K562 (cell line): ENCODE measurements around the gene PDLIM5. TPM values are rescaled to one million over a fixed set of nuclear protein-coding genes. Genes with fewer than 3 reads are reported as not detected.

Source experiments
- ATAC-seq: fragments of 200-7000 bp; cut with Tn5 transposase; 3 replicates; pipeline ENCODE4 v1.9.1; 2020; ENCODE audit warnings: moderate library complexity
- BruUV-seq: library from RNA; stranded (reverse); fragments of 400-500 nt; replicated peaks from 2 replicates; lab custom pipeline; 2021; lab: Mats Ljungman, UMichigan
- CTCF ChIA-PET: fragments of 300-600 bp; formaldehyde crosslinking; extraction: SDS; loops from one replicate; lab custom pipeline; 2021; ENCODE audit warnings: low intra/inter-chr PET ratio; lab: Yijun Ruan, JAX
- POLR2A ChIA-PET: fragments of 300-600, 350-650 bp; sonication (Branson Sonifier 250); formaldehyde crosslinking; extraction: SDS; loops from one replicate; lab custom pipeline; 2021; ENCODE audit warnings: antibody characterized with exemption, inconsistent platforms; lab: Yijun Ruan, JAX
- DNase-seq, 4 experiments: peaks; one replicate each; pipeline versions ENCODE4 v3.0.0 to v3.0.0-alpha.2; 2011 to 2018; ENCODE audit warnings: low spot score in 3 of 4, mixed read lengths in 3 of 4; ENCODE audit errors: extremely low read depth in 1 of 4
- FAIRE-seq: peaks from 2 replicates; lab custom pipeline; 2011; peaks lifted over from hg19 to GRCh38; lab: Jason Lieb, UNC
- H2AFZ ChIP-seq: 2 replicates; pipeline ENCODE4 v1.6.0; 2011; ENCODE audit warnings: low read depth, low read length, control low read depth, inconsistent platforms
- H3K27ac ChIP-seq: fragments of 200-600 bp; 3 replicates; pipeline ENCODE4 v1.8.0; 2011; ENCODE audit warnings: low read depth, mild to moderate bottlenecking, control low read depth, inconsistent platforms, low read length, moderate library complexity, mixed read lengths; ENCODE audit errors: extremely low read depth
- H3K27me3 ChIP-seq, 2 experiments: fragments of 300-600 bp in 1 of 2; 2 replicates in 1 of 2; 3 replicates in 1 of 2; pipeline versions ENCODE4 v1.6.0 to v1.8.0; 2011; ENCODE audit warnings: inconsistent platforms in 2 of 2, low read length in 2 of 2, mild to moderate bottlenecking in 1 of 2, mixed read lengths in 1 of 2, moderate library complexity in 1 of 2; ENCODE audit not compliant: control insufficient read depth in 2 of 2, insufficient read depth in 2 of 2
- H3K36me3 ChIP-seq: fragments of 300-600 bp; 3 replicates; pipeline ENCODE4 v1.8.0; 2011; ENCODE audit warnings: mild to moderate bottlenecking, low read length, inconsistent platforms; ENCODE audit not compliant: control insufficient read depth, insufficient read depth
- H3K4me1 ChIP-seq, 2 experiments: fragments of 200-600 bp in 1 of 2; replicated peaks in 1 of 2; 2 replicates in 1 of 2; 3 replicates in 1 of 2; pipeline versions ENCODE4 v1.5.1 to v1.8.0; 2011; ENCODE audit warnings: inconsistent platforms in 2 of 2, low read length in 2 of 2, mild to moderate bottlenecking in 1 of 2, mixed read lengths in 1 of 2, moderate library complexity in 1 of 2; ENCODE audit not compliant: control insufficient read depth in 2 of 2, insufficient read depth in 2 of 2
- H3K4me2 ChIP-seq: 2 replicates; pipeline ENCODE4 v1.6.1; 2011; ENCODE audit warnings: low read length, control low read depth, inconsistent platforms, mixed read lengths; ENCODE audit not compliant: insufficient read depth
- H3K4me3 ChIP-seq: fragments of 200-600 bp; sonication (generic), shearing (Covaris generic); 2 replicates; pipeline ENCODE4 v1.5.1; 2016; ENCODE audit warnings: control low read depth, inconsistent platforms
- H3K79me2 ChIP-seq: fragments of 200-600 bp; 3 replicates; pipeline ENCODE4 v1.8.0; 2011; ENCODE audit warnings: low read length, inconsistent platforms; ENCODE audit not compliant: control insufficient read depth, insufficient read depth
- H3K9ac ChIP-seq, 2 experiments: 2 replicates each; pipeline versions ENCODE4 v1.6.0 to v1.6.1; 2011; ENCODE audit warnings: low read depth in 2 of 2, low read length in 2 of 2, control low read depth in 1 of 2, inconsistent platforms in 1 of 2, mild to moderate bottlenecking in 1 of 2, mixed read lengths in 1 of 2; ENCODE audit not compliant: insufficient read depth in 1 of 2
- H3K9me1 ChIP-seq: one replicate; pipeline ENCODE4 v1.6.0; 2011; ENCODE audit warnings: inconsistent platforms, mild to moderate bottlenecking, low read length, moderate library complexity; ENCODE audit not compliant: control insufficient read depth, insufficient read depth
- H3K9me3 ChIP-seq: replicated peaks from 2 replicates; pipeline ENCODE4 v1.5.1; 2011; ENCODE audit warnings: low read depth, low read length, inconsistent platforms; ENCODE audit not compliant: control insufficient read depth, insufficient read depth
- H4K20me1 ChIP-seq: replicated peaks from 2 replicates; pipeline ENCODE4 v1.6.1; 2011; ENCODE audit warnings: low read length, inconsistent platforms, mixed read lengths; ENCODE audit not compliant: control insufficient read depth, insufficient read depth
- FOXJ3 ChIP-seq: sonication (generic); formaldehyde crosslinking; IDR thresholded peaks from 2 replicates; pipeline ENCODE4 v1.4.0; 2020; ENCODE audit warnings: mild to moderate bottlenecking, missing genetic modification reagents
- KAT7 ChIP-seq: sonication (generic); formaldehyde crosslinking; IDR thresholded peaks from 2 replicates; pipeline ENCODE4 v1.8.0; 2022; ENCODE audit warnings: missing genetic modification reagents, mild to moderate bottlenecking, borderline replicate concordance
- MAFG ChIP-seq: fragments of 450-650 bp; conservative IDR thresholded peaks from 2 replicates; pipeline ENCODE4 v1.6.1; 2016; ENCODE audit warnings: missing genetic modification characterization, missing compliant biosample characterization
- MEF2A ChIP-seq: IDR thresholded peaks from 2 replicates; pipeline ENCODE4 v1.6.1; 2011; ENCODE audit warnings: low read depth, mild to moderate bottlenecking, low read length, moderate library complexity; ENCODE audit not compliant: control insufficient read depth
- SMARCC2 ChIP-seq: fragments of 450-650 bp; IDR thresholded peaks from 2 replicates; pipeline ENCODE4 v1.6.1; 2017; ENCODE audit warnings: antibody characterized with exemption, moderate library complexity, mild to moderate bottlenecking, low read depth
- THRAP3 ChIP-seq: fragments of 450-650 bp; IDR thresholded peaks from 2 replicates; pipeline ENCODE4 v1.6.1; 2016; ENCODE audit warnings: mild to moderate bottlenecking, inconsistent platforms, borderline replicate concordance
- ZNF124 ChIP-seq: sonication (generic); formaldehyde crosslinking; IDR thresholded peaks from 2 replicates; pipeline ENCODE4 v1.8.1; 2022; ENCODE audit warnings: missing genetic modification reagents
- WGBS: fragments of 100-300 bp; shearing (Covaris generic); methylation state at CpG from one replicate; pipeline ENCODE4 v1.1.6; 2016; ENCODE audit warnings: low coverage, mixed read lengths; ENCODE audit not compliant: insufficient coverage; ENCODE audit errors: missing lambda C conversion rate; 5-methylcytosine and 5-hydroxymethylcytosine counted together
- in situ Hi-C: fragments of 300-500 bp; cut with MboI; formaldehyde crosslinking; loops from 4 replicates; pipeline ENCODE4 v1.15.0; 2018; ENCODE audit warnings: inconsistent platforms, mixed read lengths
- intact Hi-C: fragments of 100-400 bp; cut with micrococcal nuclease; formaldehyde crosslinking; loops from 2 replicates; pipeline ENCODE4 v1.14.2; 2022
- polyA plus RNA-seq, 8 experiments: library from polyadenylated mRNA; depleted of rRNA in 4 of 8; stranded (reverse) in 5 of 8; unstranded in 3 of 8; fragments of >200 nt; fragmentation: Nextera tagmentation in 2 of 8; fragmentation: Illumina TruSeq in 1 of 8; extraction: Ambion mirVana in 2 of 8; extraction: Trizol in 1 of 8; gene quantifications; 2 replicates each; pipeline versions ENCODE4 v1.2.1 to v1.2.3, GENCODE V29; 2011 to 2014; ENCODE audit warnings: inconsistent platforms in 1 of 8, missing spikeins in 1 of 8
- total RNA-seq, 7 experiments: library from RNA; depleted of rRNA in 6 of 7; stranded (reverse); fragments of >200 nt in 6 of 7; fragmentation: Illumina TruSeq in 2 of 7; extraction: Trizol in 2 of 7; gene quantifications; 2 replicates each; pipeline versions ENCODE4 v1.2.1 to v1.2.3, GENCODE V29; 2011 to 2021; ENCODE audit warnings: low replicate concordance in 1 of 7
- TF ChIP-seq, protein P1 (sequence below): fragments of 250-450 bp; sonication (Bioruptor Pico); IDR thresholded peaks from 2 replicates; pipeline ENCODE4 v1.9.0; 2021; ENCODE audit warnings: mild to moderate bottlenecking
- TF ChIP-seq, protein P2 (sequence below): fragments of 450-650 bp; IDR thresholded peaks from 2 replicates; pipeline ENCODE4 v1.6.1; 2014; ENCODE audit warnings: low read depth, mild to moderate bottlenecking, moderate library complexity, borderline replicate concordance
- TF ChIP-seq, protein P3 (sequence below): sonication (generic); formaldehyde crosslinking; IDR thresholded peaks from 2 replicates; pipeline ENCODE4 v1.8.1; 2023; ENCODE audit warnings: mild to moderate bottlenecking, missing genetic modification reagents
- TF ChIP-seq, protein P4 (sequence below), 2 experiments: IDR thresholded peaks; 2 replicates each; pipeline ENCODE4 v1.6.1; 2012; ENCODE audit warnings: improper control_type of control experiment in 2 of 2, low read depth in 2 of 2, low read length in 2 of 2, borderline replicate concordance in 1 of 2
- TF ChIP-seq, protein P5 (sequence below): sonication (generic); formaldehyde crosslinking; IDR thresholded peaks from 2 replicates; pipeline ENCODE4 v1.8.0; 2022; ENCODE audit warnings: mild to moderate bottlenecking, low read depth, missing genetic modification reagents
- TF ChIP-seq, protein P6 (sequence below): IDR thresholded peaks from 2 replicates; pipeline ENCODE4 v1.6.1; 2011; ENCODE audit not compliant: insufficient read length; ENCODE audit errors: extremely low read depth

PDLIM5 gene
- total and polyA plus RNA-seq, 9 of the 15 experiments (the other 6 are each of a cell fraction or from before 2014, with no cell fraction given), result 36.9 to 127 (median 62.5) TPM

DNA sequence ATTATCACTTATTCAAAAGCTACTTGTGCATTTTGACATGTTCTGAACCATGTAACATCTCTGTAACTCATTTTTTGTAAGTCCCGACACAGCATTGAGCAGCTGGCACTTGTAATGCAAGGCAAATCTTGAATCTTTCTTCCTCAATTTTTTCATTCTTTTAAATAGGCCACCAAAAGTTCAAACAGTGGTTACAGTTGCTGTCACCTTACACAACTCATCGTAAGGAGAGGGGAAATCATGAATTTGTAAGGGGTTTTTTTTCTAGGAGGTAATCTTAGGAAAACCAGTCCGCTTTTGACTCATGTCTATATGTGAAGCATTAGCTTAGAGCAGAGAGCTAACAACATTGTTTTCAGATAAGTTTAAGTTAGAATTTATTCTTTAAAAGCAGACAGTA lies 124.5 kb downstream of the PDLIM5 start:
- H3K79me2 ChIP-seq, result peaks cover 6% of the 10 kb centered on the region; the same call in 2 of the 3 replicates
- no peaks in the 10 kb centered on the region for H3K9me3 ChIP-seq
- no peaks in the 10 kb centered on the region for H3K27me3 ChIP-seq
- DNase-seq (no peak), FAIRE-seq (no peak), ATAC-seq (no peak)
- no peak overlapping the region for H3K4me3 ChIP-seq
- no peak overlapping the region for H2AFZ ChIP-seq
- H3K4me2 ChIP-seq, result no peak overlapping the region
- intact Hi-C loops (no loop called here), in situ Hi-C loops (no loop called here)
- WGBS, result 94% methylated on average over 3 of the region's 3 CpGs
- H3K9me1 ChIP-seq, result no peaks in the 10 kb centered on the region
- H3K27ac ChIP-seq, result no peak overlapping the region
- ChIA-PET POLR2A (interaction anchor here (0.7 to 1.1 kb wide), 2 partner anchors 13 to 96 kb away, joined by 3 read pairs; no protein-coding TSS in a partner anchor), CTCF (no interaction called here)
- no peaks in the 10 kb centered on the region; a peak in 1 of 5 replicates for H3K4me1 ChIP-seq
- H4K20me1 ChIP-seq, result no peaks in the 10 kb centered on the region; the same call in 1 of the 2 replicates
- BruUV-seq, result no TSS peak
- peaks cover 19% of the 10 kb centered on the region for H3K36me3 ChIP-seq
- no peak overlapping the region for H3K9ac ChIP-seq
- TF ChIP-seq, protein P1, sequence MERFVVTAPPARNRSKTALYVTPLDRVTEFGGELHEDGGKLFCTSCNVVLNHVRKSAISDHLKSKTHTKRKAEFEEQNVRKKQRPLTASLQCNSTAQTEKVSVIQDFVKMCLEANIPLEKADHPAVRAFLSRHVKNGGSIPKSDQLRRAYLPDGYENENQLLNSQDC (CRISPR knock-in tag), result no peak
- TF ChIP-seq, protein P2, sequence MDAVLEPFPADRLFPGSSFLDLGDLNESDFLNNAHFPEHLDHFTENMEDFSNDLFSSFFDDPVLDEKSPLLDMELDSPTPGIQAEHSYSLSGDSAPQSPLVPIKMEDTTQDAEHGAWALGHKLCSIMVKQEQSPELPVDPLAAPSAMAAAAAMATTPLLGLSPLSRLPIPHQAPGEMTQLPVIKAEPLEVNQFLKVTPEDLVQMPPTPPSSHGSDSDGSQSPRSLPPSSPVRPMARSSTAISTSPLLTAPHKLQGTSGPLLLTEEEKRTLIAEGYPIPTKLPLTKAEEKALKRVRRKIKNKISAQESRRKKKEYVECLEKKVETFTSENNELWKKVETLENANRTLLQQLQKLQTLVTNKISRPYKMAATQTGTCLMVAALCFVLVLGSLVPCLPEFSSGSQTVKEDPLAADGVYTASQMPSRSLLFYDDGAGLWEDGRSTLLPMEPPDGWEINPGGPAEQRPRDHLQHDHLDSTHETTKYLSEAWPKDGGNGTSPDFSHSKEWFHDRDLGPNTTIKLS, result no peak
- TF ChIP-seq KAT7 (CRISPR knock-in tag) (no peak), MAFG (tag) (no peak), FOXJ3 (CRISPR knock-in tag) (no peak), MEF2A (no peak), ZNF124 (CRISPR knock-in tag) (no peak), THRAP3 (no peak), SMARCC2 (no peak)
- TF ChIP-seq, protein P3, sequence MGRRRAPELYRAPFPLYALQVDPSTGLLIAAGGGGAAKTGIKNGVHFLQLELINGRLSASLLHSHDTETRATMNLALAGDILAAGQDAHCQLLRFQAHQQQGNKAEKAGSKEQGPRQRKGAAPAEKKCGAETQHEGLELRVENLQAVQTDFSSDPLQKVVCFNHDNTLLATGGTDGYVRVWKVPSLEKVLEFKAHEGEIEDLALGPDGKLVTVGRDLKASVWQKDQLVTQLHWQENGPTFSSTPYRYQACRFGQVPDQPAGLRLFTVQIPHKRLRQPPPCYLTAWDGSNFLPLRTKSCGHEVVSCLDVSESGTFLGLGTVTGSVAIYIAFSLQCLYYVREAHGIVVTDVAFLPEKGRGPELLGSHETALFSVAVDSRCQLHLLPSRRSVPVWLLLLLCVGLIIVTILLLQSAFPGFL (CRISPR knock-in tag), result no peak
- TF ChIP-seq, protein P4, sequence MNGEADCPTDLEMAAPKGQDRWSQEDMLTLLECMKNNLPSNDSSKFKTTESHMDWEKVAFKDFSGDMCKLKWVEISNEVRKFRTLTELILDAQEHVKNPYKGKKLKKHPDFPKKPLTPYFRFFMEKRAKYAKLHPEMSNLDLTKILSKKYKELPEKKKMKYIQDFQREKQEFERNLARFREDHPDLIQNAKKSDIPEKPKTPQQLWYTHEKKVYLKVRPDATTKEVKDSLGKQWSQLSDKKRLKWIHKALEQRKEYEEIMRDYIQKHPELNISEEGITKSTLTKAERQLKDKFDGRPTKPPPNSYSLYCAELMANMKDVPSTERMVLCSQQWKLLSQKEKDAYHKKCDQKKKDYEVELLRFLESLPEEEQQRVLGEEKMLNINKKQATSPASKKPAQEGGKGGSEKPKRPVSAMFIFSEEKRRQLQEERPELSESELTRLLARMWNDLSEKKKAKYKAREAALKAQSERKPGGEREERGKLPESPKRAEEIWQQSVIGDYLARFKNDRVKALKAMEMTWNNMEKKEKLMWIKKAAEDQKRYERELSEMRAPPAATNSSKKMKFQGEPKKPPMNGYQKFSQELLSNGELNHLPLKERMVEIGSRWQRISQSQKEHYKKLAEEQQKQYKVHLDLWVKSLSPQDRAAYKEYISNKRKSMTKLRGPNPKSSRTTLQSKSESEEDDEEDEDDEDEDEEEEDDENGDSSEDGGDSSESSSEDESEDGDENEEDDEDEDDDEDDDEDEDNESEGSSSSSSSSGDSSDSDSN (IDR thresholded peaks at IDR 0.05; ENCODE audit: borderline replicate concordance in 1 of 2, low read depth in 2 of 2, low read length in 2 of 2), result no peak
- TF ChIP-seq, protein P5, sequence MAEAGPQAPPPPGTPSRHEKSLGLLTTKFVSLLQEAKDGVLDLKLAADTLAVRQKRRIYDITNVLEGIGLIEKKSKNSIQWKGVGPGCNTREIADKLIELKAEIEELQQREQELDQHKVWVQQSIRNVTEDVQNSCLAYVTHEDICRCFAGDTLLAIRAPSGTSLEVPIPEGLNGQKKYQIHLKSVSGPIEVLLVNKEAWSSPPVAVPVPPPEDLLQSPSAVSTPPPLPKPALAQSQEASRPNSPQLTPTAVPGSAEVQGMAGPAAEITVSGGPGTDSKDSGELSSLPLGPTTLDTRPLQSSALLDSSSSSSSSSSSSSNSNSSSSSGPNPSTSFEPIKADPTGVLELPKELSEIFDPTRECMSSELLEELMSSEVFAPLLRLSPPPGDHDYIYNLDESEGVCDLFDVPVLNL, result no peak
- TF ChIP-seq, protein P6, sequence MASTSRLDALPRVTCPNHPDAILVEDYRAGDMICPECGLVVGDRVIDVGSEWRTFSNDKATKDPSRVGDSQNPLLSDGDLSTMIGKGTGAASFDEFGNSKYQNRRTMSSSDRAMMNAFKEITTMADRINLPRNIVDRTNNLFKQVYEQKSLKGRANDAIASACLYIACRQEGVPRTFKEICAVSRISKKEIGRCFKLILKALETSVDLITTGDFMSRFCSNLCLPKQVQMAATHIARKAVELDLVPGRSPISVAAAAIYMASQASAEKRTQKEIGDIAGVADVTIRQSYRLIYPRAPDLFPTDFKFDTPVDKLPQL, result no peak
